Measurements from ENCODE around the gene FRMD4A.

DNA sequence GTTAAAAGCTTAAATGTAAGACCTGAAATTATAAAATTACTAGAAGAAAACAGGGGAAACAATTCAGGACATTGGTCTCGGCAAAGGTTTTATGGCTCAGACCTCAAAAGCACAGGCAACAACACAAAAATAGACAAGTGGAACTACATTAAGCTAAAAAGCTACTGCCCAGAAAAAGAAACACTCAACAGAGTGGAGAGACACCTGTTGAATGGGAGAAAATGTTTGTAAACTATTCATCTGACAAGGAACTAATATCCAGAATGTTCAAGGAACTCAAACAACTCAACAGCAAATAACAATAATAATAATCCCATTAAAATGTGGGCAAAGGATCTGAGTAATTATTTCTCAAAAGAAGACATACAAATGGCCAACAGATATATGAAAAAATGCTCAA lies 170.4 kb downstream of the FRMD4A start:
- TF ChIP-seq POLR2A (IDR thresholded peaks at IDR 0.05; ENCODE audit: low read depth, low read length) (no peak), POLR2AphosphoS5 (IDR thresholded peaks at IDR 0.05; ENCODE audit: low read depth, low read length) (no peak), TAF1 (IDR thresholded peaks at IDR 0.05; ENCODE audit: borderline replicate concordance, low read depth, low read length) (no peak)

All from GM12892 (cell line).